Astrocyte (in vitro differentiated cells and primary cell): Measurements from ENCODE around the gene MBNL2. TPM values are rescaled to one million over a fixed set of nuclear protein-coding genes. Genes with fewer than 3 reads are reported as not detected.

Source experiments
- DNase-seq: peaks from one replicate; pipeline ENCODE4 v3.0.0-alpha.2; 2010; ENCODE audit warnings: low read depth
- FAIRE-seq: peaks from 2 replicates; lab custom pipeline; 2011; peaks lifted over from hg19 to GRCh38; lab: Jason Lieb, UNC
- H2AFZ ChIP-seq: 2 replicates; pipeline ENCODE4 v1.6.0; 2012; ENCODE audit warnings: low read depth, low read length, inconsistent platforms
- H3K27ac ChIP-seq: 2 replicates; pipeline ENCODE4 v1.5.1; 2011; ENCODE audit warnings: low read depth, low read length, inconsistent platforms
- H3K27me3 ChIP-seq: 2 replicates; pipeline ENCODE4 v1.6.0; 2011; ENCODE audit warnings: low read length, inconsistent platforms; ENCODE audit not compliant: insufficient read depth
- H3K36me3 ChIP-seq: 2 replicates; pipeline ENCODE4 v1.5.1; 2011; ENCODE audit warnings: low read length, inconsistent platforms; ENCODE audit not compliant: insufficient read depth
- H3K4me1 ChIP-seq: 2 replicates; pipeline ENCODE4 v1.5.1; 2011; ENCODE audit warnings: low read length, inconsistent platforms; ENCODE audit not compliant: insufficient read depth
- H3K4me2 ChIP-seq: 2 replicates; pipeline ENCODE4 v1.6.0; 2012; ENCODE audit warnings: low read length, inconsistent platforms
- H3K4me3 ChIP-seq: 2 replicates; pipeline ENCODE4 v1.5.1; 2011; ENCODE audit warnings: low read depth, mild to moderate bottlenecking, low read length, inconsistent platforms; ENCODE audit not compliant: insufficient read depth
- H3K79me2 ChIP-seq: 2 replicates; pipeline ENCODE4 v1.6.0; 2012; ENCODE audit warnings: mild to moderate bottlenecking, low read length, inconsistent platforms; ENCODE audit not compliant: insufficient read depth
- H3K9ac ChIP-seq: 2 replicates; pipeline ENCODE4 v1.6.0; 2012; ENCODE audit warnings: mild to moderate bottlenecking, low read length, inconsistent platforms
- H3K9me3 ChIP-seq: 2 replicates; pipeline ENCODE4 v1.5.1; 2012; ENCODE audit warnings: low read depth, mild to moderate bottlenecking, low read length, inconsistent platforms; ENCODE audit not compliant: insufficient read depth
- H4K20me1 ChIP-seq: 2 replicates; pipeline ENCODE4 v1.6.0; 2012; ENCODE audit warnings: low read length, inconsistent platforms; ENCODE audit not compliant: insufficient read depth
- H3K27ac Mint-ChIP-seq: one replicate; pipeline ENCODE4 v1.8.0; 2021; ENCODE audit warnings: mild to moderate bottlenecking, mixed read lengths; ENCODE audit not compliant: unreplicated experiment
- H3K27me3 Mint-ChIP-seq: one replicate; pipeline ENCODE4 v1.8.0; 2021; ENCODE audit warnings: low read depth, mixed read lengths; ENCODE audit not compliant: unreplicated experiment
- H3K36me3 Mint-ChIP-seq: one replicate; pipeline ENCODE4 v1.8.0; 2021; ENCODE audit warnings: low read depth, mixed read lengths; ENCODE audit not compliant: unreplicated experiment
- H3K4me1 Mint-ChIP-seq: one replicate; pipeline ENCODE4 v1.8.0; 2021; ENCODE audit warnings: low read depth, mixed read lengths; ENCODE audit not compliant: unreplicated experiment
- H3K4me3 Mint-ChIP-seq: one replicate; pipeline ENCODE4 v1.8.0; 2021; ENCODE audit warnings: mild to moderate bottlenecking, moderate library complexity, mixed read lengths; ENCODE audit not compliant: unreplicated experiment
- H3K9me3 Mint-ChIP-seq: one replicate; pipeline ENCODE4 v1.8.0; 2021; ENCODE audit warnings: mild to moderate bottlenecking, mixed read lengths; ENCODE audit not compliant: unreplicated experiment
- CTCF ChIP-seq: IDR thresholded peaks from 2 replicates; pipeline ENCODE4 v1.5.1; 2011; ENCODE audit warnings: low read depth, mild to moderate bottlenecking, inconsistent platforms, low read length, moderate library complexity; ENCODE audit not compliant: insufficient read depth
- EZH2 ChIP-seq: IDR thresholded peaks from 2 replicates; pipeline ENCODE4 v1.6.1; 2012; ENCODE audit warnings: mild to moderate bottlenecking, low read length, inconsistent platforms; ENCODE audit not compliant: insufficient read depth
- total RNA-seq: library from RNA; stranded (reverse); gene quantifications from 2 replicates; pipeline ENCODE4 v1.2.1, GENCODE V29; 2021

Gene MBNL2
- total RNA-seq, 1 donor from 2014 or later = 66.5 TPM

DNA sequence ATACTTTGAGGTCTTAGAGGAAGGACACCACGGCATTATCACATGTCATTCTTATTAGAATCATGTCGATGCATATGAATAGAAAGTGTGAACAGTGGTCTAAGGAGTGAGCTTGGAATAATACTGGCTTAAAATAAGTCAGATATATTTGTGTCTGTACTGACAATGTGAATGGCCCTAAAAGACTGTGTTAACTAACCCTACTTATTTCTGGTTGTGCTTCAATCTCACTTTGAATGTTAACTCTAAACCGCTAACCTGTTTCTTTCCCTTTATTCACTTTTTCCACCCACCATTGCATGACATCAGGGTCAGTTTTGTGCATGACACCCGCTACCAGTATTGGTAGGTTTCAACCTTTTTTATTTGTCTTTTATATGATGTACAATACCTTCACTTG is 142.7 kb downstream of the MBNL2 start:
- peaks cover 20% of the 10 kb centered on the region for H4K20me1 ChIP-seq
- H3K4me3 ChIP-seq = no peak overlapping the region
- no peak for DNase-seq
- peaks cover 4% of the 10 kb centered on the region for H3K79me2 ChIP-seq
- TF ChIP-seq EZH2 (no peak), CTCF (no peak)
- H3K9me3 ChIP-seq = no peaks in the 10 kb centered on the region
- H3K9ac ChIP-seq = no peak overlapping the region
- no peak overlapping the region for H2AFZ ChIP-seq
- no peak overlapping the region for H3K27ac ChIP-seq
- peaks cover 27% of the 10 kb centered on the region for H3K36me3 ChIP-seq
- Mint-ChIP-seq H3K36me3 (peaks cover 18% of the 10 kb centered on the region), H3K9me3 (no peaks in the 10 kb centered on the region), H3K27ac (no peak overlapping the region), H3K27me3 (no peaks in the 10 kb centered on the region), H3K4me3 (no peak overlapping the region), H3K4me1 (peaks cover 32% of the 10 kb centered on the region)
- H3K4me1 ChIP-seq = peaks cover 17% of the 10 kb centered on the region
- H3K27me3 ChIP-seq = no peaks in the 10 kb centered on the region
- no peak for FAIRE-seq
- no peak overlapping the region for H3K4me2 ChIP-seq

DNA sequence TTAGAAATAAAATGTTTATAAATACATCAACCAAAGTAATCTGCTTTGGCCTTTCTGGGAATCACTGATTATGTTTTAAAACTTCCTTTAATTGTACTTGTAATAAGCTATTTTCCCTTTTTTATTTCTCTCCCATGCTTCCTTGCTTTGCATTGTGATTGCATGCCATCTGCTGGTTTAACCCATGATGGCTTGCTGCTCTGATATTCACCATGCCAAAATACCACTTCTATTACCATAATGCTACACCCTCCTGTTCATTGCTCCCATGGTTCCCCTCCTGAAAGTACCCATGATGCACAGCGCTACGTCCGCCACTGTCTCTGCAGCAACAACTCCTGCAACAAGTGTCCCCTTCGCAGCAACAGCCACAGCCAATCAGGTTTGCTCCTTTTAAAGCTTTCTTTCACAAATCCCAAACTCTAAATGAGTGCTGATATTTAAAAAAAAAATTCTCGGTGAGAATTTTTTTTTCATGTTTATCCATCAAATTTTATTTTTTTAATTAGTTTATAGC is 144.1 kb downstream of the MBNL2 start:
- Mint-ChIP-seq H3K27me3 (no peaks in the 10 kb centered on the region), H3K36me3 (peaks cover 18% of the 10 kb centered on the region), H3K27ac (no peak overlapping the region), H3K4me3 (no peak overlapping the region), H3K9me3 (no peaks in the 10 kb centered on the region), H3K4me1 (peaks cover 32% of the 10 kb centered on the region)
- Histone ChIP-seq H3K9me3 (no peaks in the 10 kb centered on the region), H2AFZ (no peak overlapping the region), H3K4me2 (no peak overlapping the region), H3K27ac (no peak overlapping the region), H3K9ac (no peak overlapping the region), H3K36me3 (peaks cover 17% of the 10 kb centered on the region), H3K27me3 (no peaks in the 10 kb centered on the region), H3K79me2 (peaks cover 4% of the 10 kb centered on the region), H4K20me1 (peaks cover 13% of the 10 kb centered on the region), H3K4me1 (peaks cover 17% of the 10 kb centered on the region), H3K4me3 (no peak overlapping the region)
- FAIRE-seq (no peak), DNase-seq (no peak)
- TF ChIP-seq CTCF (no peak), EZH2 (no peak)

DNA sequence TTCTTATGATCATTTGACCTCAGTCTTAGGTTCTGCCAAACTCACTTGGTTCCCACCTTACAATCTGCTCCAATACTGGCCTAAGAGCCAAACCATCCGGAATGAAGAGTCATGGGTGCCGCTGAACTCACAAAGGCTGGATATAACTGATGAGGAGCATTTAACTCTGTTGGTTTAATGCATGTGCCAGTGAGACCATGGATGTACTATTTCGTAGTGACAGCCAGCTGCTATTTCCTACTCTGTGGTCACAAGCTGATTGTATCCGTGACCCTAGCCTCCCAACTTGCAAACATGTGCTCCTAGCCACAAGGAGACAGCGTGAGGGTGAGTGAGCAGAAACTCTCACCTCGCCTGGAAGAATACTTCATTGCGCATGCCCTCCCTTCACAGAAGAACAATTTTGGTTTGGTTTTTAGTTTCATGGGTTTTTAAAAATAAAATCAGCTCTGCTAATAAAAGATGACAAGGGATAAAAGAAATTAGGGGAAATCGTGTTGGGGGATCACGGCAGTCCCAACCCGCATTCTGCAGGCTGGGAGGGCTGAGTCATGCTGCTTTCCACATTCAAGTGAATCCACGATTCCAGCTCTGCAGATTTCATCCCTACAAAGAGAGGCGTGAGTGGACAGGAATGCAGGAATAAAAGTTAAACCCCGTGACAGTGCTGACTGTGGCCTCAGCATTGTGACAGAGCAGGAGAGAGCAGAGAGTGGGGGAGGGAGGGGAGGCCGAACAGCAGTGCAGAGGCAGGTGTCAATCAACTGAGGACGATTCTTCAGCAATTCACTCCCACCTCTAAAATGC is 145.1 kb downstream of the MBNL2 start:
- H3K9me3 ChIP-seq = no peaks in the 10 kb centered on the region
- peak overlapping the region; percentile 70 for H3K4me3 Mint-ChIP-seq
- no peaks in the 10 kb centered on the region for H3K27me3 Mint-ChIP-seq
- H3K9ac ChIP-seq = peak overlapping the region; percentile 63
- H3K9me3 Mint-ChIP-seq = no peaks in the 10 kb centered on the region
- H3K27ac Mint-ChIP-seq = peak overlapping the region; percentile 95
- H3K4me3 ChIP-seq = peak overlapping the region; percentile 27
- peaks cover 23% of the 10 kb centered on the region for H3K36me3 ChIP-seq
- FAIRE-seq (peak; percentile 32), DNase-seq (peak; percentile 90)
- H3K27me3 ChIP-seq = no peaks in the 10 kb centered on the region
- peaks cover 4% of the 10 kb centered on the region for H3K79me2 ChIP-seq
- peak overlapping the region; percentile 79 for H3K4me2 ChIP-seq
- peaks cover 11% of the 10 kb centered on the region for H4K20me1 ChIP-seq
- TF ChIP-seq CTCF (no peak), EZH2 (no peak)
- peak overlapping the region; percentile 1 for H2AFZ ChIP-seq
- H3K4me1 ChIP-seq = peaks cover 17% of the 10 kb centered on the region
- peaks cover 31% of the 10 kb centered on the region for H3K4me1 Mint-ChIP-seq
- H3K36me3 Mint-ChIP-seq = peaks cover 22% of the 10 kb centered on the region
- peak overlapping the region; percentile 79 for H3K27ac ChIP-seq
